ENCODE measurements around the gene SAXO1. TPM values are rescaled to one million over a fixed set of nuclear protein-coding genes. Genes with fewer than 3 reads are reported as not detected.

Gene SAXO1
- total RNA-seq, 1 experiment from 2014 or later, result not detected

- no peak overlapping the region for H2AFZ ChIP-seq (ENCODE audit: low read length)
- H3K9me3 ChIP-seq (ENCODE audit: low read length), result no peaks in the 10 kb centered on the region
- ATAC-seq (no peak), DNase-seq (no peak)
- no peak overlapping the region for H3K27ac ChIP-seq (ENCODE audit: low read length)
- intact Hi-C loops (cut with micrococcal nuclease), result no loop called here
- H3K4me1 ChIP-seq (ENCODE audit: insufficient read depth, low read length), result no peaks in the 10 kb centered on the region
- H3F3A ChIP-seq (ENCODE audit: low read length, unreplicated experiment), result no peaks in the 10 kb centered on the region
- no peaks in the 10 kb centered on the region for H3K9me2 ChIP-seq (replicated peaks; ENCODE audit: low read length)
- peaks cover 32% of the 10 kb centered on the region for H3K36me3 ChIP-seq (ENCODE audit: low read depth, low read length)
- no peak overlapping the region for H3K4me3 ChIP-seq (ENCODE audit: low read length)
- no TSS peak for BruUV-seq (replicated peaks)
- peaks cover 7% of the 10 kb centered on the region; the same call in 1 of the 2 replicates for H3K79me2 ChIP-seq (ENCODE audit: low read length)
- no peaks in the 10 kb centered on the region for H3K27me3 ChIP-seq (ENCODE audit: low read length)
- TF ChIP-seq CTCF (conservative IDR thresholded peaks at IDR 0.05; ENCODE audit: low read depth, low read length) (no peak), EZH2 (IDR thresholded peaks at IDR 0.05; ENCODE audit: low read length, unreplicated experiment) (no peak), EZH2phosphoT487 (IDR thresholded peaks at IDR 0.05; ENCODE audit: borderline replicate concordance, low read length) (no peak)
- H3K4me2 ChIP-seq (ENCODE audit: low read length), result no peak overlapping the region
- CTCF ChIA-PET, result no interaction called here
- no peaks in the 10 kb centered on the region for H4K20me1 ChIP-seq (ENCODE audit: low read length)
- H3K9ac ChIP-seq (ENCODE audit: low read length), result no peak overlapping the region
- POLR2A ChIA-PET (ENCODE audit: unreplicated experiment), result no interaction called here
These were observed 24.0 kb upstream of the SAXO1 start for GRCh38 chr9:19057033-19057432.

GRCh38 chr9:19050637-19051591, 17.9 kb upstream of the SAXO1 start:
- ATAC-seq (no peak), DNase-seq (peak; percentile 14)
- intact Hi-C loops (cut with micrococcal nuclease), result no loop called here
- no peaks in the 10 kb centered on the region for H3K27me3 ChIP-seq (ENCODE audit: low read length)
- TF ChIP-seq CTCF (conservative IDR thresholded peaks at IDR 0.05; ENCODE audit: low read depth, low read length) (no peak), EZH2phosphoT487 (IDR thresholded peaks at IDR 0.05; ENCODE audit: borderline replicate concordance, low read length) (no peak), EZH2 (IDR thresholded peaks at IDR 0.05; ENCODE audit: low read length, unreplicated experiment) (no peak)
- ChIA-PET CTCF (interaction anchor here (0.5 to 0.8 kb wide), 2 partner anchors 123 to 1240 kb away, joined by 3 to 4 read pairs; no protein-coding TSS in a partner anchor), POLR2A (ENCODE audit: unreplicated experiment) (interaction anchor here (0.7 kb wide), 1 partner anchor 796 kb away, joined by 10 read pairs; no protein-coding TSS in a partner anchor)
- H3K4me1 ChIP-seq (ENCODE audit: insufficient read depth, low read length), result peaks cover 15% of the 10 kb centered on the region; the same call in 1 of the 2 replicates
- no peaks in the 10 kb centered on the region for H3K9me3 ChIP-seq (ENCODE audit: low read length)
- peak overlapping the region; percentile 89 for H3K4me3 ChIP-seq (ENCODE audit: low read length)
- peaks cover 32% of the 10 kb centered on the region for H3K79me2 ChIP-seq (ENCODE audit: low read length)
- no peaks in the 10 kb centered on the region for H3K36me3 ChIP-seq (ENCODE audit: low read depth, low read length)
- H3F3A ChIP-seq (ENCODE audit: low read length, unreplicated experiment), result no peaks in the 10 kb centered on the region
- no TSS peak for BruUV-seq (replicated peaks)
- no peaks in the 10 kb centered on the region for H3K9me2 ChIP-seq (replicated peaks; ENCODE audit: low read length)
- H3K4me2 ChIP-seq (ENCODE audit: low read length), result peak overlapping the region; percentile 96
- peak overlapping the region; percentile 89 for H3K9ac ChIP-seq (ENCODE audit: low read length)
- peak overlapping the region; percentile 89 for H2AFZ ChIP-seq (ENCODE audit: low read length)
- peaks cover 10% of the 10 kb centered on the region; the same call in 1 of the 2 replicates for H4K20me1 ChIP-seq (ENCODE audit: low read length)
- no peak overlapping the region for H3K27ac ChIP-seq (ENCODE audit: low read length)
